HG02610 (cell line): ENCODE results near the gene TYROBP.
A peak's percentile ranks its signal among the peaks of the same experiment; 100 is the strongest.
"Not testable (repeated sequence)": the region's sequence is repeated elsewhere in the genome, so short reads cannot be mapped to it uniquely, and the experiment has no call there.

Experiments used
- ATAC-seq: cut with Tn5 transposase; IDR thresholded peaks from one replicate; pipeline ENCODE4 v1.9.1; 2021; ENCODE audit warnings: mild to moderate bottlenecking, moderate library complexity; ENCODE audit not compliant: unreplicated experiment

TYROBP gene

DNA sequence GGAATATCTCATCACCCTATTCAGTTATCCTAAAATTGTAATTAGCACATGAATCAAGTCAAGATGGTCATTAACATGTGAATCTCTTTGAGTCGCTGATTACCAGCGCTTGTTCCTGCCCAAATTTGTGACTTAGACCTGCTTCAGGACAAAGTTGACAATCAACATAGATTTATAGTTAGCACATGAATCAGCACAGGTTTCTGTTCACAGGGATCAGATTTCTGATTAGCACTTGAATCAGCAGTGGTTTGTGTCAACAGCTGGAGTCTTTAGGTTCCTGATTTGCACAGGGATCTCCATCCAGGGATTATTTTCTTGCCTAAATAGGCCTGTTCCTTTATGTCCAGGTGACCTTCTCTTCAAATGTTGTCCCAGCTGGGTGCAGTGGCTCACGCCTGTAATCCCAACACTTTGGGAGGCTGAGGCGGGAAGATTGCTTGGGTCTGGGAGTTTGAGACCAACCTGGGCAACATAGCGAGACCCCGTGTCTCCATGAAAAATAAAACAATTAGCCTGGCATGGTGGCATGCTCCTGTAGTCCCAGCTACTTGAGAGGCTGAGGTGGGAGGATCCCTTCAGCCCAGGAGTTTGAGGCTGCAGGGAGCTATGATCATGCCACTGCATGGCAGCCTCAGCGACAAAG, 24.3 kb upstream of the TYROBP start:
- ATAC-seq: no peak

DNA sequence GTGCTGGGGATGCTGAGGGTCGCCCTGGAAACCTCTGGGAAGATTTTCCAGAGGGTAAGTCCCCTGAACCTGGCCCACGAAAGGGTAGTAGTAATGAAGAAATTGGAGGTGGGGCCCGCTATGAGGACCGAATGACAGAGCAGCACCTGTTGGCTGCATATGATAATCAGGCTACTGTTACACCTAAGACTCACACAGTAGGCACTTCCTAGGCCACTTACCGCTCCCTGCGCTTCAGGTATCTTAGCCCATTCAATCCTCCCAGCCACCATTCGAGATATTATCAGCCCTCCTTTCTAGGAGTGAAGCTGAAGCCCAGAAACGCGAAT, 23.7 kb upstream of the TYROBP start:
- no peak for ATAC-seq

DNA sequence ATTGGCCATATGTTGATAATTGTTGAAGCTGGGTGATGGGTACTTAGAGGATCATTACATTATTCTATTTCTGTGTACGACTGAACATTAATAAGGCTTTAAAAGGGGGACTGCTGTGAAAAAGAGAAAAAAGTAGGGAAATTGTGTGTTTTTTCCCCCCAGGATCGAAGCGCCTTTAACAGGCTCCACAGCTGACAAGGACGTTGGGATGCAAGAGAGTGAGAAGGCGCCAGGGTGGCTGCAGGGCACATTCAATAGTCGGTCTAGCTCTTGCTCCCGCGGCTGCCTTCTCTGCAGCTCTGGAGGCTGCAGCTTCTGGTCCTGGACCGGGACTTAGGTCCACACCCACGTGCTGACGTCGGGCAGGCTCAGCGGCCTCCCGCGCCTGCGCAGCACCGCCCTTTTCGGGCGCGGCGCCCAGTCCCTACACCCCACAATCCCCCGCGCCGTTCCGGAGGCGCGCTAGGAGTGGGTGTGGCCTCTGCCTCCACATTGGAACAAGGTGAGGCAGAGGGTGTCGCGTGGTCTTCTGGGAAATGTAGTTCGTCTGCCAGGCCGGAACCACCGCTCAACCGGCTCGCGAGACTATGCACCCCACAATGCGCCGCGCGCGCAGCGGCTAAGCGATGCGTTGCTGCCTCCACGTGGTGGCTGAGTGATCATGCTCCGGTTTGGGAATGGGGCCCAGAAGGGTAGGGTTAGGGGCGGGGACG, 23.2 kb upstream of the TYROBP start:
- peak; percentile 90 for ATAC-seq

DNA sequence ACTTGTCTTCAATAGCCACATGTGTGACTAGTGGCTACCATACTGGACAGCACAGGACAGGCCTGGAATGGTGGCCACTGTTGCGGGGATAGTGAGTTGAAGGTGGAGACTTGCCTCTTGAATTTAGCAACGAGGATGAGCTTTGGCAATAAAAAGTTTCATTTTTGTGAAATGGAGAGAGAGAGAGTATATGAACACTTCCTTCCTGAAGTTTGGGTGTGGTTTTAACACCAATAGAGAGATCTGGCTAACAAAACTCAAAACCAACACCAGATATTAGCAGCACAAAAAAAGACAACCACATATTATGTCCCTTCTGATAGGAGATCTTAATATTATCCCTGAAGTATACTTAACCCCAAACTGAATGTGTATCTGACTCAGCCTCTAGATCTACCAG, 21.8 kb upstream of the TYROBP start:
- ATAC-seq: no peak

DNA sequence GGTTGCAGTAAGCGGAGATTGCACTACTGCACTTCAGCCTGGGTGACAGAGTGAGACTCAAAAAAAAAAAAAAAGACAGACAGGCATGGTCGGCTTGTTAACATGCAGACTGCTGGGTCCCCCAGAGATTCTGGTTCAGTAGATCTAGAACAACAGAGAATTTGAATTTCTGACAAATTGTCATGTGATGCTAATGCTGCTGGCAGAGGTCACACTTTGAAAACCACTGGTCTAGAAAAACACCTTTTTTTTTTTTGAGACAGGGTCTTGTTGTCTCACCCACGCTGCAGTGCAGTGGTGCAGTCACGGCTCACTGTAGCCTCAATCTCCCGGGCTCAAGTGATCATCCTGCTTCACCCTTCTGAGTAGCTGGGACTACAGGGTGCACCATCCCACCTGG, 20.4 kb upstream of the TYROBP start:
- no peak for ATAC-seq

DNA sequence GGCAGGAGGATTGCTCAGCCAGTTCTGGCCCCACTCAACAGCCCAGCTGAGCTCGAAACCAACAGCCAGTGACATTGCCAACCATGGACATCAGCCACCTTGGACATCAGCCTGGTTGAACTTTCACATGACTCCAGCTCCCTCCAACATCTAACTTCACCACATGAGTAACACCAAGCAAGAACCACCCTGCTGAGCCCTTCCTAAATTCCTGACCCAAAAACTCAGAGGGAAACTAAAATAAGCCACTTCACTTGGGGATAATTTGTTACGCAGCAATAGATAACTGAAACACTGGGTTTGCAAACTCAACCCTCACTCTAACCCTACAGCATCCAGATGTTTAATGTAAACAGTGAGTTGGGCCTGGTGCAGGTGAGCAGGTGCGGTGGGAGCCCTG, 17.4 kb upstream of the TYROBP start:
- no peak for ATAC-seq

DNA sequence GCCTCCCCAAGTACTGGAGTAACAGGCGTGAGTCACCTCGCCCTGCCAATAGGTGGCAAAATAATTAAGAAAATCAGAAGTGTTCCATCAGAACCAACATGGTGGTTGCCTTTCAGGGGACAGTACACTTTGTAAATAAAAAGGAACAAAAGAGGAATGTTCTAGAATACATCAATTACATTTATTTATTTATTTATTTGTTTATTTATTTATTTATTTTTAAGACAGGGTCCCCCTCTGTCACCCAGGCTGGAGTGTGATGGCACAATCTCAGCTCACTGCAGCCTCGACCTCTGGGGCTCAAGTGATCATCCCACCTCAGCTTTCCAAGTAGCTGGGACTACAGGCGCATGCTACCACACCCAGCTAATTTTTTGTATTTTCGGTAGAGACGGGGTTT, 12.9 kb upstream of the TYROBP start:
- no peak for ATAC-seq

DNA sequence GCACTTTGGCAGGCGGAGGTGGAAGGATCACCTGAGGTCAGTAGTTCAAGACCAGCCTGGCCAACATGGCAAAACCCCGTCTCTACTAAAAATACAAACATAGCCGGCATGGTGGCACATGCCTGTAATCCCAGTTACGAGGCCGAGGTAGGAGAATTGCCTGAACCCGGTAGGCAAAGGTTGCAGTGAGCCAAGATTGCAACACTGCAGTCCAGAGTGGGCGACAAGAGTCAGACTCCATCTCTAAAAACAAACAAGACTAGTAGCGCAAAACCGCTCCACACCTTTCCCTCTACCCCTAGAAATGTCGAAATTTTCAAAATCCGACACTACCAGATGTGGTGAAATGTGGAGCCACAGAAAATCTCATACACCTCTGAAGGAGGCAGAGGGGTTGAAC, 11.2 kb upstream of the TYROBP start:
- no peak for ATAC-seq

DNA sequence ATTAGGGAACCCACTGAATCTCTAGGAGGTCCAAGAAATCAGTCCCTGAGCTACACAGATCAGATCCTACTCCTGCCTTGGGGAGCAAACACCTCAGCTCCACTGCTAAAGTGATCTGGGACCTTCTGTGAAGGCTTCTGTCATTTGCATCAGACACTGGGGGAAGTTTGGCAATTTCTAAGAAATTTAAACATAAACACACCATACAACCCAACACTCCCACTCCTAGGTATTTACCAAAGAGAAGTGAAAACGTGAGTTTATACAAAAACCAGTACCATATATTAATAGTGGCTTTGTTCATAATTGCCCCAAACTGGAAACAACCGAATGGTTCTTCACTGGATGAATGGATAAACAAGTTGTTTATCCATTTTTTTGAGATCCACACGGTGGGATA, 7.3 kb upstream of the TYROBP start:
- ATAC-seq: no peak

DNA sequence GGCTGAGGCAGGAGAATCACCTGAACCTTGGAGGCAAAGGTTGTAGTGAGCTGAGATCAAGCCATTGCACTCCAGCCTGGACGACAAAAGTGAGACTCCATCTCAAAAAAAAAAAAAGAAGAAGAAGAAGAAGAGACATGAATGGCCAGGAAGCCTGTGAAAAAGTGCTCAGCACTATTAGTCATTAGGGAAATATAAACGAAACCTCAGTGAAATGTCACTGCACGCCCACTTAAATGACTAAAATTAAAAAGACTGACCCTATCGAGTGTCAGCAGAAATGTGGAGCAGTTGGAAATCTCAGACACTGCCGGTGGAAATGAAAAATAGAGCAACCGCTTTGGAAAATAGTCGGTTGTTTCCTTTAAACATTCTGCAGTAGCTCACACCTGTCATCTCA, 5.5 kb upstream of the TYROBP start:
- no peak for ATAC-seq

DNA sequence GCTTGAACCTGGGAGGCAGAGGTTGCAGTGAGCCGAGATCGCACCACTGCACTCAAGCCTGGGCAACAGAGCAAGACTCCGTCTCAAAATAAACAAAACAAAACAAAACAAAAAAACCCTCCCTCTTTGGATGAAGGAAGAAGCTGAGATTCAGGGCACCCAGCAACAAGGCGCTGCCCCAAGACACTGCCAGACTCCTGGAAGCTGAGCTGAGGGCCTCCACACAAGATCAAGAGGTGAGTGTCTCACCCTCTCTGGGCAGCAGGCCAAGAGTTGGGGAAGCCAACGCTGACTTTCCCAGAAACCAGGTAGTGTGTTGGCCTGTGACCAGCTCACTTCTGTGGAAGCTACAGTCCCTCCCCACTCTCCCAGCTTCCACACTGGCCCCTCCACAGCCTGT, 3.7 kb upstream of the TYROBP start:
- no peak for ATAC-seq

DNA sequence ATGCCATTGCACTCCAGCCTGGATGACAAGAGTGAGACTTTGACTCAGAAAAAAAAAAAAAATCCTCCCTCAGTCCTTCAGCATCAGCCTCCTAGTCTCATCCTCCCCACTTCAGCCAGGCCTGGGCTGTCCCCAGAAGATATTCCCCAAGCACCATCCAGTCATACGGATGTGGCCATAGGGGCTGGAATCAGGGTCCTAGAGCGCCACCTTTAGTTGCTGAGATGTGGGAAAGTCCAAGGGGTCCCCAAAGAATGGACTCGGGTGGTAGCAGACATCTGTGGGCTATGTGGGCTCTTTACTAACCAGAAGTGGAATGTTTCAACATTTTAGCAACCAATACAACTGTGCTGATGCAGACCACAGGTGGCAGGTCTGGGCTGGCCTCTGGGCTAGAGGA, 3.1 kb upstream of the TYROBP start:
- ATAC-seq: no peak

DNA sequence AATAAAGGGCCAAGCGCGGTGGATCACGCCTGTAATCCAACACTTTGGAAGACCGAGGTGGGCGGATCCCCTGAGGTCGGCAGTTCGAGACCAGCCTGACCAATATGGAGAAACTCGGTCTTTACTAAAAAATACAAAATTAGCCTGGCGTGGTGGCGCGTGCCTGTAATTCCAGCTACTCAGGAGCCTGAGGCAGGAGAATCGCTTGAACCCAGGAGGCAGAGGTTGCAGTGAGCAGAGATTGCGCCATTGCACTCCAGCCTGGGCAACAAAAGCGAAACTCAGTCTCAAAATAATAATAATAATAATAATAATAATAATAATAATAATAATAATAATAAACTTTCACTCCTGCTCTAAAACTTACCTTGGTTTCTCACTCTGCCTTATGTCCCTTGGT, 2.3 kb upstream of the TYROBP start:
- ATAC-seq: not testable (repeated sequence)

DNA sequence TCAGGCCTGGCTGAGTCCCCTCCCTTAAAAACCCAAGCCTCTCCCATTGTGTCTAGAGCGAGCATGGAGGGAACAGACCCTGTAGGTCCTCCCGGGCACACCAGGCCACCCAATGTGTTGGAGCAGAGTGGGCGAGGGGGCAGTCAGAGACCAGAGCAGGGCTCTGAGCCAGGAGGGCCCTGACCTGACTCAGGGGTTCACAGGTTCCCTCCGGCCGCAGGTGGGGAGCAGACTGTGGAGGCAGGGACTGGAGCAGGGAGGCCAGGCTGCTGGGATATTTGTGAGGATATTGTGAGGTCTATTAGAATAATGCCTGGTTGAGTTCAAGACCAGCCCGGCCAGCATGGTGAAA, 1.6 kb upstream of the TYROBP start:
- ATAC-seq: peak; percentile 22

DNA sequence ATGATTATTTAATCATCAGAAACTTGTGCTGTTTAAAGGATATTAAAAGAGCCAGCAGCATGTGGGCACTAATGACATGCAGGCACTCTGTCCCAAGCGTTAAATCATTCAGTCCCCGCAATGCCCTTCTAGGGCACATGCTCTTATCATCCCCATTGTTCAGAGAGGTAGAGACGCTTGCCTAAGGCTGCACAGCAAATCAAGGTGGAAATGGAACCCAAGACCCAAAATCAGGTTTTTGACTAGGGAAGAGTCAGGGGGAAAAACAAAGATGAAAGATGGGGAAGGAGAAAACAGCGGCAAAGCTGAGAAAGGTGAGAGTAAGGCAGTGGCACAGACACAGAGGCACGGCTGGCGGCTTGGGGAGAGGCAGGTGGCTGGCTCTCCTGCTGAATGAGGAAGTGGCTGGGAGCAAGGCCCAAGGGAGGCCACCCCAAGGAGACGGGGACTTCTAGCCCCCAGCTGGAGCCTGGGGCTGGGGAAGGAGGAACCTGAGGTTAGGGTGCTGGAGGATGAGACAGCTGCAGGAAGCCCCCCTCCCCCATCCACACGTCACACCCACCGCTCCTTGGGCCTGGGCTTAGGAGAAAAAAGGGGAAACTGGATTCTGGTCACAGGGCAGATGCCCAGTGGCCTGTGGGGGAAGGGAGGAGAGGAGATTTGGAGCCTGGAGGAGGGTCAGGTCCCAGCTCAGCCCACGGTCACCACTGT, 1.0 kb upstream of the TYROBP start:
- ATAC-seq: peak; percentile 38

DNA sequence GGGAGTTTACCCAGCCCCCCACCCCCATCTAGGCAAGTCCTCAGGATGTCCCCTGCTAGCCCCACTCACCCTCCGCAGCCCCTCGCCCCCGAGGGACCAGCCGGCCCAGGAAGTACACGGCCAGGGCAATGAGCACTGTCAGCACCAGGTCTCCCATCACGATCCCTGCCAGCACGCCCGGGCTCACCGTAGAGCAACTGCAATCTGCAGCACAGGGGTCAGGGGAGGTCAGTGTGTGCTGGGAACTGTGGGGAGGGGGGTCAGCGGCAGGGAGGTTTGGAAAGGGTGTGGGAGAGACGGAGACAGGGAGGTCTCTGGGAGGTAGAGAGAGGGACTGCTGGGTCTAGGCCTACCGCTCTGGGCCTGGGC, 734 bp downstream of the TYROBP start:
- ATAC-seq: no peak

DNA sequence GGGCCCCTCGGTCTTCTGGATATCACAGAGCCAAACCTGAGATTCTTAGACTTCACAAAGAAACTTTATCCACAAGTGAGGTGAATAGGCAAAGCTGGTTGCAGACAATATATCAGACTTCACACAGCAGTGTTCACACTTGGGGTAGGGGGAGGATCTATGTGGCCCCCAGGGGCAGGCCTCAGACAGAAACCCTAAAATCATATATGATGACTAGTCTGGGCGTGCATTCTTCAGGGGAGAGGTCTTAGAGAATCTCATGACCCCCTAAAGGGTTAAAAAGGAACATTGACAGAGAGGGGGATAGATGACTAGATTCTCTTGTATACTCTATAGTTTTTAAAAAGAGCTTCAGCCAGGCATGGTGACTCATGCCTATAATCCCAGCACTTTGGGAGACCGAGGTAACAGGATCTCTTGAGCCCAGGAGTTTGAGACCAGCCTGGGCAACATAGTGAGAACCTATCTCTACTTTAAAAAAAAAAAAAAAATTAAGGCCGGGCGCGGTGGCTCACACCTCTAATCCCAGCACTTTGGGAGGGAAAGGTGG, 2.8 kb downstream of the TYROBP start:
- ATAC-seq: no peak

DNA sequence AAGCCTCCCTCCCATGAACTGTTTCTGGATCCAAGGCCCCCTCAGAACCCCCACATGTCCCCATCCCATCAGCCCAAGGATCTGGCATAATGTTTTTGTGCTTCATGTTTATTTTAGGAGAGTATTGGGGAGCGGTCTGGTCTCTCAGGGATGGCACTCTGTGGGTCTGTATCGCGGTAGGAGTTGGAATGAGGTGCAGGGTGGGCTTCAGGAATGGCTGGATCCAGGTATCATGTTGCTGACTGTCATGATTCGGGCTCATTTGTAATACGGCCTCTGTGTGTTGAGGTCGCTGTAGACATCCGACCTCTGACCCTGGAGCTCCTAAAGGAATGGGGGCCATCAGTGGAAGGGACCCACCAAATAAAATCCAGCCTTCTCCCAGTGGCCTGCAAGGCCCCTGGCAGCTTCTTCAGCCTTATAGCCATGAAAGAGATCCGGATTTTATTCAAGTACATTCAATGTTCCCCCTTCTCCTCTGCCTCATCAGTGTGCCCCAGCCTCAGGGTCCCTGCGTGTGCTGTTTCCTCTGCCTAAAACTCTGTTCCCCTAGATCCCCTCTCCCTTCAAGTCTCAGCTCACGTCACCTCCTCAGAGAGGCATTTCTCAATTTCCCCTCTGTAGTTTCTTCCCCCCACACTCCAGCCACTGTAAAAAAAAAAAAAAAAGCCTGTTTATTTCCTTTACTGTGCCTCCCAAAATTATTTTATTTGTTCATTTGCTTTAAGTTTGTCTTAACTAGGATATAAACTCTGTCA, 3.6 kb downstream of the TYROBP start:
- ATAC-seq: no peak

DNA sequence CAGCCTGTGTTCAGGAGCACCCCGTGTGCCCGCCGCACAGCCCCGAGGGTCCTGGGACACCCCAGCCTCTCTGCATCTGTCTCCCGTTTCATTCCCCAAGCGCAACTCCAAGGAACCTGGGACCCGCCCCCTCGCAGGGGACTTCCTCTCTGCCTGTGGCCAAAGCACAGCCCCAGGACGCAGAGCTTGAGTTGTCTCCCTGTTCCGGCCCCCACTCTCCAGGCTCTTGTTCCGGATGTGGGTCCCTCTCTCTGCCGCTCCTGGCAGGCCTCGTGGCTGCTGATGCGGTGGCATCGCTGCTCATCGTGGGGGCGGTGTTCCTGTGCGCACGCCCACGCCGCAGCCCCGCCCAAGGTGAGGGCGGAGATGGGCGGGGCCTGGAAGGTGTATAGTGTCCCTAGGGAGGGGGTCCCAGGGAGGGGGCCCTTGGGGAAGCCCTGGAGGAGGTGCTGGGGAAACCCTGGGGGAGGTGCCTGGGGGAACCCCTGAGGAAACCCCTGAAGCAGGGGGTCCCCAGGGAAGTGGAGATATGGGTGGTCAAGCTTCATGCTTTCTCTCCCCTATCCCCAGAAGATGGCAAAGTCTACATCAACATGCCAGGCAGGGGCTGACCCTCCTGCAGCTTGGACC, 4.4 kb downstream of the TYROBP start:
- ATAC-seq: peak; percentile 44

DNA sequence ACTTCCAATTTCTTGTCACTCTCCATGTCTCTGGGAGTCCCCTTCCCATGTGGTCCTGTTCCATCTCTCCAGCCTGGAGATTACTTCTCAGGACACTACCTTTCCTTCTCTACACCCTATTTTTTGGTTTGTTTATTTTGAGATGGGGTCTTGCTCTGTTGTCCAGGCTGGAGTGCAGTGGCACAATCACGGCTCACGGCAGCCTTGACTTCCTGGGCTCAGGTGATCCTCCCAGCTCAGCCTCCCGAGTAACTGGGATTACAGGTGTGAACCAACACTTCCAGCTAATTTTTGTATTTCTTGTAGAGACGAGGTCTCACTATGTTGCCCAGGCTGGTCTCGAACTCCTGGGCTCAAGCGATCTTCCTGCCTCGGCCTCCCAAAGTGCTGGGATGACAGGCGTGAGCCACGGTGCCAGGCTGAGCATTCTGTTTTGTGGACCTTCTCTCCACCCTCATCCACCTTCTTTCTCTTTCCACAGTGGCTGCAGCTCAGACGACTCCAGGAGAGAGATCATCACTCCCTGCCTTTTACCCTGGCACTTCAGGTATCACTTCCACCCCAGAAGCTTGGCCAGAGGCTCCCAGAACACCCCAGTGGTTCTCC, 5.1 kb downstream of the TYROBP start:
- ATAC-seq: no peak
